Keratinocyte (primary cell): ENCODE measurements around the gene ZDHHC3. TPM values are rescaled to one million over a fixed set of nuclear protein-coding genes. Genes with fewer than 3 reads are reported as not detected.
A peak's percentile ranks its signal among the peaks of the same experiment; 100 is the strongest.

ENCODE experiments used
- DNase-seq: peaks from one replicate; pipeline ENCODE4 v3.0.0-alpha.2; 2011; ENCODE audit warnings: low read depth, missing footprints, low spot score
- FAIRE-seq: peaks from 2 replicates; lab custom pipeline; 2011; peaks lifted over from hg19 to GRCh38; lab: Jason Lieb, UNC
- H2AFZ ChIP-seq: 2 replicates; pipeline ENCODE4 v1.6.0; 2012; ENCODE audit warnings: low read length, control low read depth, inconsistent platforms; ENCODE audit not compliant: control insufficient read depth
- H3K27ac ChIP-seq: 2 replicates; pipeline ENCODE4 v1.5.1; 2011; ENCODE audit warnings: low read length; ENCODE audit not compliant: control insufficient read depth, insufficient read depth
- H3K27me3 ChIP-seq: 3 replicates; pipeline ENCODE4 v1.6.0; 2011; ENCODE audit warnings: low read length; ENCODE audit not compliant: control insufficient read depth, insufficient read depth; ENCODE audit errors: extremely low read depth
- H3K36me3 ChIP-seq, 2 experiments: 2 replicates in 1 of 2; 3 replicates in 1 of 2; pipeline ENCODE4 v1.5.1; 2011; ENCODE audit warnings: low read length in 2 of 2, mild to moderate bottlenecking in 1 of 2; ENCODE audit not compliant: control insufficient read depth in 2 of 2, insufficient read depth in 2 of 2; ENCODE audit errors: extremely low read depth in 1 of 2
- H3K4me1 ChIP-seq: 3 replicates; pipeline ENCODE4 v1.5.1; 2011; ENCODE audit warnings: low read length; ENCODE audit not compliant: control insufficient read depth, insufficient read depth; ENCODE audit errors: extremely low read depth
- H3K4me2 ChIP-seq: 3 replicates; pipeline ENCODE4 v1.6.0; 2011; ENCODE audit warnings: low read depth, low read length; ENCODE audit not compliant: control insufficient read depth, insufficient read depth; ENCODE audit errors: extremely low read depth
- H3K4me3 ChIP-seq, 3 experiments: fragments of 200-600 bp in 1 of 3; sonication (generic) in 1 of 3; 2 replicates in 2 of 3; 3 replicates in 1 of 3; pipeline ENCODE4 v1.5.1; 2011 to 2016; ENCODE audit warnings: low read length in 3 of 3, mild to moderate bottlenecking in 3 of 3, control low read depth in 2 of 3, inconsistent platforms in 1 of 3, low read depth in 1 of 3, mixed read lengths in 1 of 3, mixed run types in 1 of 3, moderate library complexity in 1 of 3; ENCODE audit not compliant: control insufficient read depth in 2 of 3, insufficient read depth in 2 of 3; ENCODE audit errors: extremely low read depth in 1 of 3
- H3K79me2 ChIP-seq: 2 replicates; pipeline ENCODE4 v1.6.0; 2012; ENCODE audit warnings: low read length; ENCODE audit not compliant: control insufficient read depth, insufficient read depth
- H3K9ac ChIP-seq: 3 replicates; pipeline ENCODE4 v1.6.0; 2011; ENCODE audit warnings: low read length; ENCODE audit not compliant: control insufficient read depth, insufficient read depth; ENCODE audit errors: extremely low read depth
- H3K9me1 ChIP-seq: 3 replicates; pipeline ENCODE4 v1.6.0; 2011; ENCODE audit warnings: low read length; ENCODE audit not compliant: control insufficient read depth, insufficient read depth; ENCODE audit errors: extremely low read depth
- H3K9me3 ChIP-seq: 2 replicates; pipeline ENCODE4 v1.5.1; 2012; ENCODE audit warnings: low read depth, low read length; ENCODE audit not compliant: control insufficient read depth
- H4K20me1 ChIP-seq: 3 replicates; pipeline ENCODE4 v1.6.0; 2011; ENCODE audit warnings: low read length; ENCODE audit not compliant: control insufficient read depth, insufficient read depth; ENCODE audit errors: extremely low read depth
- CTCF ChIP-seq, 3 experiments: IDR thresholded peaks in 1 of 3; conservative IDR thresholded peaks in 1 of 3; optimal IDR thresholded peaks in 1 of 3; 2 replicates in 2 of 3; 3 replicates in 1 of 3; pipeline versions ENCODE3 to v1.5.1; 2011; ENCODE audit warnings: low read length in 3 of 3, mild to moderate bottlenecking in 3 of 3, moderate library complexity in 2 of 3, control low read depth in 1 of 3, inconsistent platforms in 1 of 3; ENCODE audit not compliant: insufficient read depth in 2 of 3; ENCODE audit errors: extremely low read depth in 1 of 3
- EZH2 ChIP-seq: IDR thresholded peaks from one replicate; pipeline ENCODE4 v1.6.1; 2012; ENCODE audit warnings: inconsistent platforms, mild to moderate bottlenecking, low read length, moderate library complexity
- dilution Hi-C: fragments of 300-500 bp; cut with MboI; formaldehyde crosslinking; loops from one replicate; pipeline ENCODE4 v1.7.0; 2020; ENCODE audit warnings: low sequenced_read_pairs; ENCODE audit not compliant: extremely low pct_ligation_motif_present
- polyA plus RNA-seq, 5 experiments: library from polyadenylated mRNA; depleted of rRNA in 3 of 5; stranded (reverse) in 3 of 5; stranded (forward) in 1 of 5; unstranded in 1 of 5; fragments of >200 nt; gene quantifications; 1 replicate in 1 of 5; 2 replicates in 3 of 5; 3 replicates in 1 of 5; pipeline versions ENCODE4 v1.2.1 to v1.2.3, GENCODE V29; 2011 to 2012; ENCODE audit warnings: missing spikeins in 2 of 5, low read depth in 1 of 5, low replicate concordance in 1 of 5

ZDHHC3 gene
- polyA plus RNA-seq, 1 donor (not counting 4 experiments of a cell fraction or from before 2014, with no cell fraction given) = 151 TPM

DNA sequence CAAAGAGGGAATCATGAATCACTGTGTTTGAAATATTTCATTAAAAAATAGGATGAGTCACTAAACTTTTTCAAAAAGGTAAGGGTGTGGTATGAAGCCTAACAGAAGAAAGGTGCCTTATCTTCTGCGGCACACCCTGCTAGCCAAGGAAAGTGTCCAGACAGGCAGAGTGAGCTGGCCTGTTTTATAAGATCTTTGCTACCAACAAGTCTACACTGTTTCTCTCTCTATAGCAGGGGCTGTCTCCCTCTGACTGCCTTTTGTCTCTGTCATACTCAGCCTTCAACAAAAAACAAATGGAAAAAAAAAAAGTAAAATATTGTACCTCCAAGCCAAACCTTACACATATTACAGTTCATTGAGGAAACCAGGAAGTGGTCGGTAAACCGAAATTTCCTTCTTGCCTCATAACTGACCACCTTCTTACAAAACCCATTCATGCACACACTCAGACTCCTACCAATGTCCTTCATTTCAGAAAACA lies 9.1 kb downstream of the ZDHHC3 start:
- Histone ChIP-seq H4K20me1 (no peaks in the 10 kb centered on the region), H3K36me3 (peaks cover 0 to 5% of the 10 kb centered on the region in 2 experiments), H3K4me2 (peak overlapping the region; percentile 77), H3K79me2 (peaks cover 70% of the 10 kb centered on the region), H3K27ac (peak overlapping the region; percentile 91), H3K27me3 (no peaks in the 10 kb centered on the region), H3K4me1 (peaks cover 91% of the 10 kb centered on the region), H3K9ac (peak overlapping the region; percentile 58), H3K4me3 (peak overlapping the region in 2 of 3 experiments; percentile 31 to 41), H3K9me3 (no peaks in the 10 kb centered on the region), H3K9me1 (peaks cover 2% of the 10 kb centered on the region), H2AFZ (no peak overlapping the region)
- dilution Hi-C loops = no loop called here
- DNase-seq = peak; percentile 71
- peak; percentile 94 for FAIRE-seq
- TF ChIP-seq CTCF (optimal IDR thresholded peaks at IDR 0.05 in 1 of 3, IDR thresholded peaks at IDR 0.05 in 1 of 3, conservative IDR thresholded peaks at IDR 0.05 in 1 of 3; ENCODE audit: extremely low read depth in 1 of 3, insufficient read depth in 2 of 3, low read length in 3 of 3) = no peak
- TF ChIP-seq EZH2 = no peak

DNA sequence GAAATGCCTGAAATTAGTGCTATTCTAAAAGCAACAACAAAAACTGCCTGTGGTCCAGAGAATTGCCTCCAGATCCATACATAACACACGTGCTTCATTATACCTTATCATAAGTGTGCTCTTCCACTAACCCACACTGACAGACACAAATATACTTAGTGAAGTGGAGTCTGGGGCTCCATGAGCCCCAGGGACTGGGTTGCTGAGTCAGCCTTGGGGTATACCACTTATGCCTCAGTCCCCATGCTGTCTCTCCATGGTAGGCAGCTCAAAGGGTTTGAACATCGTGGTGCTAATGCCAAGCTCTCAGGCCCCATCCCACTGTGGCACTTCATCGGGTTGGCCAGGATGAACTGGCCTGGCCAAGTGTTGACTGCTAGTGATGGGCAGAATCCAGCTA lies 10.8 kb downstream of the ZDHHC3 start:
- peak overlapping the region; percentile 77 for H3K4me2 ChIP-seq
- peaks cover 77% of the 10 kb centered on the region for H3K4me1 ChIP-seq
- H3K79me2 ChIP-seq = peaks cover 69% of the 10 kb centered on the region
- peak overlapping the region; percentile 91 for H3K27ac ChIP-seq
- no peaks in the 10 kb centered on the region for H3K9me3 ChIP-seq
- no peak overlapping the region for H2AFZ ChIP-seq
- DNase-seq (no peak), FAIRE-seq (peak; percentile 13)
- H3K9me1 ChIP-seq = peaks cover 2% of the 10 kb centered on the region
- TF ChIP-seq EZH2 = no peak
- no peak for TF ChIP-seq CTCF (optimal IDR thresholded peaks at IDR 0.05 in 1 of 3, IDR thresholded peaks at IDR 0.05 in 1 of 3, conservative IDR thresholded peaks at IDR 0.05 in 1 of 3; ENCODE audit: extremely low read depth in 1 of 3, insufficient read depth in 2 of 3, low read length in 3 of 3)
- H3K36me3 ChIP-seq = peaks cover 0 to 5% of the 10 kb centered on the region in 2 experiments
- H3K27me3 ChIP-seq = no peaks in the 10 kb centered on the region
- dilution Hi-C loops = no loop called here
- no peaks in the 10 kb centered on the region for H4K20me1 ChIP-seq
- no peak overlapping the region for H3K4me3 ChIP-seq
- H3K9ac ChIP-seq = no peak overlapping the region
